ENCODE data around the gene DHX30. TPM values are rescaled to one million over a fixed set of nuclear protein-coding genes. Genes with fewer than 3 reads are reported as not detected.
A peak's percentile ranks its signal among the peaks of the same experiment; 100 is the strongest.

The DHX30 gene
- total and polyA plus RNA-seq, 9 of the 15 experiments (the other 6 are each of a cell fraction or from before 2014, with no cell fraction given): 12.3 to 158 (median 79.0) TPM

GRCh38 chr3:47802734-47803479, at the start of gene DHX30 (continued):
- TF ChIP-seq HMGXB4 (CRISPR knock-in tag; IDR thresholded peaks at IDR 0.05): 0 out of 2 replicates have a peak, but pooled peaks have one; percentile 29
- TF ChIP-seq GABPB1 (CRISPR knock-in tag; IDR thresholded peaks at IDR 0.05): peak; percentile 90
- no peak for TF ChIP-seq ZNF232 (CRISPR knock-in tag; IDR thresholded peaks at IDR 0.05)
- TF ChIP-seq ZFX (CRISPR knock-in tag; IDR thresholded peaks at IDR 0.05): peak; percentile 98
- TF ChIP-seq MLLT1 (IDR thresholded peaks at IDR 0.05): no peak
- TF ChIP-seq CREM (IDR thresholded peaks at IDR 0.05; ENCODE audit: low read depth): peak; percentile 84
- no peak for TF ChIP-seq ELF4 (CRISPR knock-in tag; IDR thresholded peaks at IDR 0.05)
- TF ChIP-seq TBP (optimal IDR thresholded peaks at IDR 0.05; ENCODE audit: low read depth, low read length): peak; percentile 59
- TF ChIP-seq NFYB (IDR thresholded peaks at IDR 0.05; ENCODE audit: extremely low read depth, insufficient read length): peak; percentile 23
- peak; percentile 30 for TF ChIP-seq RBM22 (IDR thresholded peaks at IDR 0.05; ENCODE audit: low read depth, low read length, poor library complexity, severe bottlenecking)
- peak; percentile 85 to 89 for TF ChIP-seq SIX5 (IDR thresholded peaks at IDR 0.05; ENCODE audit: borderline replicate concordance in 1 of 2, insufficient read depth in 1 of 2, low read depth in 1 of 2, low read length in 2 of 2)
- no peak for TF ChIP-seq BCLAF1 (IDR thresholded peaks at IDR 0.05; ENCODE audit: borderline replicate concordance in 1 of 2, control insufficient read depth in 1 of 2, low read depth in 2 of 2, low read length in 1 of 2)
- TF ChIP-seq ZNF197 (CRISPR knock-in tag; IDR thresholded peaks at IDR 0.05; ENCODE audit: low read depth): peak; percentile 56; the same call in 1 of the 2 replicates
- 0 out of 2 replicates have a peak, but pooled peaks have one; percentile 20 for TF ChIP-seq KLF13 (tag; IDR thresholded peaks at IDR 0.05; ENCODE audit: borderline replicate concordance, low read depth)
- peak; percentile 52; the same call in 1 of the 2 replicates for TF ChIP-seq TFAP4 (CRISPR knock-in tag; IDR thresholded peaks at IDR 0.05; ENCODE audit: borderline replicate concordance)
- peak; percentile 48; the same call in 1 of the 2 replicates for TF ChIP-seq MAX (CRISPR knock-in tag; IDR thresholded peaks at IDR 0.05)
- no peak for TF ChIP-seq ATF1 (CRISPR knock-in tag; IDR thresholded peaks at IDR 0.05)
- TF ChIP-seq ATF1 (tag; IDR thresholded peaks at IDR 0.05): peak; percentile 85
- TF ChIP-seq RBBP5 (IDR thresholded peaks at IDR 0.05; ENCODE audit: borderline replicate concordance, insufficient read depth, low read length, poor library complexity, severe bottlenecking): peak; percentile 95
